Esophagus squamous epithelium (tissue), 4 donors: ENCODE measurements around the gene CHST11.

Experiments
- CTCF ChIP-seq, 6 experiments: fragments of 450-650 bp in 4 of 6; fragments of 200-600 bp in 2 of 6; sonication (generic) in 2 of 6; IDR thresholded peaks; one replicate each; pipeline ENCODE4 v1.5.1; 2016 to 2019; ENCODE audit warnings: antibody characterized with exemption in 6 of 6, mild to moderate bottlenecking in 4 of 6, moderate library complexity in 4 of 6
- POLR2A ChIP-seq, 4 donors: fragments of 450-650 bp; IDR thresholded peaks; one replicate each; pipeline ENCODE4 v1.6.1; 2017; ENCODE audit warnings: antibody characterized with exemption in 4 of 4, mild to moderate bottlenecking in 4 of 4, moderate library complexity in 3 of 4

DNA sequence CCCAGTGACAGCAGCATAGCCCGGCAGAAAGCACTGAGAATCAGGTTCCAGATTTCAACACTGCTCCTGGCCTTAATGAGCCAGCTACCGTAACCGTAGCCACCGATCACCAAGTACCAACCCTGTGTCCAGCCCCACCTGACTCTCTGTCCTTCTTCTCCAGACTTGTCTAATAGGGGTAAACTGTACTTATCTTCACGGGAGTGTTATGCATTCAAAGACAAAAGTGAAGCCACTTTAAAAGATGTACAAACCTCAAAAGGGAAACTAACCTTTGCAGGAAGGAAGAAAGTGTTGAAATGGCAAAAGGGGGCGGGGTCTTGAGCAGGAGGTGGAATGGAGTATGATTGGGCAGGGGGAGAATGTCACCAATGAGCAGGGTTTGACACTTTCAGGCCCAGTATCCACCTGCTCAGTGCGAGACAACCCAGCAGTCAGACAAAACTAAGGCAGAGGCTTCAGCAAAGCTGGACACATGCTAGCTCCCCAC is 226.1 kb downstream of the CHST11 start:
- TF ChIP-seq POLR2A (IDR thresholded peaks at IDR 0.05) (no peak), CTCF (IDR thresholded peaks at IDR 0.05) (no peak)
